Keratinocyte (primary cell): ENCODE data around the gene TGFBI. TPM values are rescaled to one million over a fixed set of nuclear protein-coding genes. Genes with fewer than 3 reads are reported as not detected.
A peak's percentile ranks its signal among the peaks of the same experiment; 100 is the strongest.

Experiments
- DNase-seq: peaks from one replicate; pipeline ENCODE4 v3.0.0-alpha.2; 2011; ENCODE audit warnings: low read depth, missing footprints, low spot score
- FAIRE-seq: peaks from 2 replicates; lab custom pipeline; 2011; peaks lifted over from hg19 to GRCh38; lab: Jason Lieb, UNC
- H2AFZ ChIP-seq: 2 replicates; pipeline ENCODE4 v1.6.0; 2012; ENCODE audit warnings: low read length, control low read depth, inconsistent platforms; ENCODE audit not compliant: control insufficient read depth
- H3K27ac ChIP-seq: 2 replicates; pipeline ENCODE4 v1.5.1; 2011; ENCODE audit warnings: low read length; ENCODE audit not compliant: control insufficient read depth, insufficient read depth
- H3K27me3 ChIP-seq: 3 replicates; pipeline ENCODE4 v1.6.0; 2011; ENCODE audit warnings: low read length; ENCODE audit not compliant: control insufficient read depth, insufficient read depth; ENCODE audit errors: extremely low read depth
- H3K36me3 ChIP-seq, 2 experiments: 2 replicates in 1 of 2; 3 replicates in 1 of 2; pipeline ENCODE4 v1.5.1; 2011; ENCODE audit warnings: low read length in 2 of 2, mild to moderate bottlenecking in 1 of 2; ENCODE audit not compliant: control insufficient read depth in 2 of 2, insufficient read depth in 2 of 2; ENCODE audit errors: extremely low read depth in 1 of 2
- H3K4me1 ChIP-seq: 3 replicates; pipeline ENCODE4 v1.5.1; 2011; ENCODE audit warnings: low read length; ENCODE audit not compliant: control insufficient read depth, insufficient read depth; ENCODE audit errors: extremely low read depth
- H3K4me2 ChIP-seq: 3 replicates; pipeline ENCODE4 v1.6.0; 2011; ENCODE audit warnings: low read depth, low read length; ENCODE audit not compliant: control insufficient read depth, insufficient read depth; ENCODE audit errors: extremely low read depth
- H3K4me3 ChIP-seq, 3 experiments: fragments of 200-600 bp in 1 of 3; sonication (generic) in 1 of 3; 2 replicates in 2 of 3; 3 replicates in 1 of 3; pipeline ENCODE4 v1.5.1; 2011 to 2016; ENCODE audit warnings: low read length in 3 of 3, mild to moderate bottlenecking in 3 of 3, control low read depth in 2 of 3, inconsistent platforms in 1 of 3, low read depth in 1 of 3, mixed read lengths in 1 of 3, mixed run types in 1 of 3, moderate library complexity in 1 of 3; ENCODE audit not compliant: control insufficient read depth in 2 of 3, insufficient read depth in 2 of 3; ENCODE audit errors: extremely low read depth in 1 of 3
- H3K79me2 ChIP-seq: 2 replicates; pipeline ENCODE4 v1.6.0; 2012; ENCODE audit warnings: low read length; ENCODE audit not compliant: control insufficient read depth, insufficient read depth
- H3K9ac ChIP-seq: 3 replicates; pipeline ENCODE4 v1.6.0; 2011; ENCODE audit warnings: low read length; ENCODE audit not compliant: control insufficient read depth, insufficient read depth; ENCODE audit errors: extremely low read depth
- H3K9me1 ChIP-seq: 3 replicates; pipeline ENCODE4 v1.6.0; 2011; ENCODE audit warnings: low read length; ENCODE audit not compliant: control insufficient read depth, insufficient read depth; ENCODE audit errors: extremely low read depth
- H3K9me3 ChIP-seq: 2 replicates; pipeline ENCODE4 v1.5.1; 2012; ENCODE audit warnings: low read depth, low read length; ENCODE audit not compliant: control insufficient read depth
- H4K20me1 ChIP-seq: 3 replicates; pipeline ENCODE4 v1.6.0; 2011; ENCODE audit warnings: low read length; ENCODE audit not compliant: control insufficient read depth, insufficient read depth; ENCODE audit errors: extremely low read depth
- EZH2 ChIP-seq: IDR thresholded peaks from one replicate; pipeline ENCODE4 v1.6.1; 2012; ENCODE audit warnings: inconsistent platforms, mild to moderate bottlenecking, low read length, moderate library complexity
- dilution Hi-C: fragments of 300-500 bp; cut with MboI; formaldehyde crosslinking; loops from one replicate; pipeline ENCODE4 v1.7.0; 2020; ENCODE audit warnings: low sequenced_read_pairs; ENCODE audit not compliant: extremely low pct_ligation_motif_present
- polyA plus RNA-seq, 5 experiments: library from polyadenylated mRNA; depleted of rRNA in 3 of 5; stranded (reverse) in 3 of 5; stranded (forward) in 1 of 5; unstranded in 1 of 5; fragments of >200 nt; gene quantifications; 1 replicate in 1 of 5; 2 replicates in 3 of 5; 3 replicates in 1 of 5; pipeline versions ENCODE4 v1.2.1 to v1.2.3, GENCODE V29; 2011 to 2012; ENCODE audit warnings: missing spikeins in 2 of 5, low read depth in 1 of 5, low replicate concordance in 1 of 5
- TF ChIP-seq, protein P1 (sequence below), 3 experiments: IDR thresholded peaks in 1 of 3; conservative IDR thresholded peaks in 1 of 3; optimal IDR thresholded peaks in 1 of 3; 2 replicates in 2 of 3; 3 replicates in 1 of 3; pipeline versions ENCODE3 to v1.5.1; 2011; ENCODE audit warnings: low read length in 3 of 3, mild to moderate bottlenecking in 3 of 3, moderate library complexity in 2 of 3, control low read depth in 1 of 3, inconsistent platforms in 1 of 3; ENCODE audit not compliant: insufficient read depth in 2 of 3; ENCODE audit errors: extremely low read depth in 1 of 3

TGFBI gene
- polyA plus RNA-seq, 1 donor (not counting 4 experiments of a cell fraction or from before 2014, with no cell fraction given) = 270 TPM

DNA sequence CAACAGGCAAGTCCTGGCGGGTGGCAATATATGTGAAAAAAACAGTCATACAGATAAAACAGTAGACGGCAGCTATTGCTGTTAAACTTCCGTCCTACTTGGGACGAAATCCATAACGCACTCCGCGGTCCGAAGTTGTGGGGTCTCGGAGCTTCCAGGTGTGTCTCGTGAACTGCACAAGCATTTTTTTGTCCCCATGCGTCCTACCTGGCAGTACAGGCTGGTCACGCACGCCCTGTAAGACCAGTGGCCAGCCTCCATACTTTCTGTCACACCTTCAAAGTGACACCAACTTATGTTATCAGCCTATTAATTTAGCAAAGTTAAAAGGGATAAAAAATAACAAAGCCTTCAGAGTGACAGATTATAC lies 51.3 kb downstream of the TGFBI start:
- no peaks in the 10 kb centered on the region for H3K9me1 ChIP-seq
- H4K20me1 ChIP-seq = no peaks in the 10 kb centered on the region
- peak overlapping the region; percentile 23 for H3K27ac ChIP-seq
- H3K79me2 ChIP-seq = no peaks in the 10 kb centered on the region
- dilution Hi-C loops = no loop called here
- H3K27me3 ChIP-seq = no peaks in the 10 kb centered on the region
- peak overlapping the region; percentile 82 for H3K9ac ChIP-seq
- H3K4me1 ChIP-seq = peaks cover 13% of the 10 kb centered on the region
- FAIRE-seq = peak; percentile 5
- TF ChIP-seq, protein P1, sequence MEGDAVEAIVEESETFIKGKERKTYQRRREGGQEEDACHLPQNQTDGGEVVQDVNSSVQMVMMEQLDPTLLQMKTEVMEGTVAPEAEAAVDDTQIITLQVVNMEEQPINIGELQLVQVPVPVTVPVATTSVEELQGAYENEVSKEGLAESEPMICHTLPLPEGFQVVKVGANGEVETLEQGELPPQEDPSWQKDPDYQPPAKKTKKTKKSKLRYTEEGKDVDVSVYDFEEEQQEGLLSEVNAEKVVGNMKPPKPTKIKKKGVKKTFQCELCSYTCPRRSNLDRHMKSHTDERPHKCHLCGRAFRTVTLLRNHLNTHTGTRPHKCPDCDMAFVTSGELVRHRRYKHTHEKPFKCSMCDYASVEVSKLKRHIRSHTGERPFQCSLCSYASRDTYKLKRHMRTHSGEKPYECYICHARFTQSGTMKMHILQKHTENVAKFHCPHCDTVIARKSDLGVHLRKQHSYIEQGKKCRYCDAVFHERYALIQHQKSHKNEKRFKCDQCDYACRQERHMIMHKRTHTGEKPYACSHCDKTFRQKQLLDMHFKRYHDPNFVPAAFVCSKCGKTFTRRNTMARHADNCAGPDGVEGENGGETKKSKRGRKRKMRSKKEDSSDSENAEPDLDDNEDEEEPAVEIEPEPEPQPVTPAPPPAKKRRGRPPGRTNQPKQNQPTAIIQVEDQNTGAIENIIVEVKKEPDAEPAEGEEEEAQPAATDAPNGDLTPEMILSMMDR (optimal IDR thresholded peaks at IDR 0.05 in 1 of 3, IDR thresholded peaks at IDR 0.05 in 1 of 3, conservative IDR thresholded peaks at IDR 0.05 in 1 of 3; ENCODE audit: extremely low read depth in 1 of 3, insufficient read depth in 2 of 3, low read length in 3 of 3) = no peak
- no peak for TF ChIP-seq EZH2
- peak overlapping the region; percentile 39 to 91 (median 74) for H3K4me3 ChIP-seq
- no peaks in the 10 kb centered on the region for H3K9me3 ChIP-seq
- H3K4me2 ChIP-seq = peak overlapping the region; percentile 98
- H2AFZ ChIP-seq = peak overlapping the region; percentile 67
- no peak for DNase-seq
- H3K36me3 ChIP-seq = no peaks in the 10 kb centered on the region

DNA sequence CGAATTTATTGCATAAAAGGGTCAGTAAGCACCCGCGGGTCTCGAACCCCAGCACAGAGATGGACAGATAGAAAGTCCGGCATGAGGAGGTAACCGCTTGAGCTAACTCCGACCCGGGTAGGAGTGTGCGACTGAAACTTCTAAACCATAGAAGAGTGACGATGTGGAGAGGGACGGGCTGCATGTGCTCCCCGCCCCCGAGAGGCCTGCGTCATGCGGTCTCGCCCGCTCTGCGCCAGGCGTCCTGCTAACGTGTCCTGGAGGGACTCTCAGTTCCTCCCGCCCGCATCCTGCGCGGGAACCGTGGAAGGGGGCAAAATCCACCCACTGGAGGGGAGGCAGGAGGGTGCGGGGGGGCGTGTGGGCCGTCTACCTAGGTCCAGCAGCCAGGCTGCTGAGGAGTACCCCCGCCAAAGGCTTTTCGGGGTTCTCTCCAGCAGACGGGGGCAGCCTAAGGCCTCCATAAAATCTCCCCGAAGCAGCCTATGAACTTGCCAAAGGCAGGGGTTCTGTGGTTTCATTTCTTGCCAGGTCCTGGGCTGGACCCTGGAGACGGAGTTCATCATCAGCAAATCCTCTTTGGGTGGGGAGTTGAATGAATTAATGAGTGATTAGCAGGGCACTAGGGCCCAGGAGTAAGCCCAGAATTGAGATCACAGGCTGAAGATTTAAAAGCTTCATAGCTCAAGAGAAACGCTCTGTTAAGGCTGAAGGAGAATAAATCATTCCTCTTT lies 51.9 kb downstream of the TGFBI start:
- H3K79me2 ChIP-seq = no peaks in the 10 kb centered on the region
- FAIRE-seq = peak; percentile 57
- peaks cover 13% of the 10 kb centered on the region for H3K4me1 ChIP-seq
- no peaks in the 10 kb centered on the region for H4K20me1 ChIP-seq
- dilution Hi-C loops = no loop called here
- peak overlapping the region; percentile 82 for H3K9ac ChIP-seq
- H3K36me3 ChIP-seq = no peaks in the 10 kb centered on the region
- no peaks in the 10 kb centered on the region for H3K27me3 ChIP-seq
- H3K9me3 ChIP-seq = no peaks in the 10 kb centered on the region
- peak overlapping the region; percentile 83 for H2AFZ ChIP-seq
- DNase-seq = peak; percentile 91
- peak overlapping the region; percentile 98 for H3K4me2 ChIP-seq
- peak overlapping the region; percentile 47 to 91 (median 77) for H3K4me3 ChIP-seq
- peak overlapping the region; percentile 62 for H3K27ac ChIP-seq
- no peak for TF ChIP-seq EZH2
- no peaks in the 10 kb centered on the region for H3K9me1 ChIP-seq
